HepG2 (cell line): ENCODE data around the gene SERINC5. TPM values are rescaled to one million over a fixed set of nuclear protein-coding genes. Genes with fewer than 3 reads are reported as not detected.

Experiments used
- DDIT3 ChIP-seq: sonication (generic); formaldehyde crosslinking; IDR thresholded peaks from 2 replicates; pipeline ENCODE4 v1.4.0; 2020; ENCODE audit warnings: mild to moderate bottlenecking, missing genetic modification reagents
- GFI1 ChIP-seq: sonication (generic); formaldehyde crosslinking; IDR thresholded peaks from 2 replicates; pipeline ENCODE4 v1.5.0; 2020; ENCODE audit warnings: missing genetic modification reagents, mild to moderate bottlenecking, borderline replicate concordance
- HOXA7 ChIP-seq: sonication (generic); formaldehyde crosslinking; IDR thresholded peaks from 2 replicates; pipeline ENCODE4 v1.8.1; 2022; ENCODE audit warnings: mild to moderate bottlenecking, missing genetic modification reagents, moderate library complexity
- MIER3 ChIP-seq: IDR thresholded peaks from 2 replicates; pipeline ENCODE4 v1.6.1; 2016; ENCODE audit warnings: missing compliant biosample characterization, borderline replicate concordance
- NAIF1 ChIP-seq: sonication (generic); formaldehyde crosslinking; IDR thresholded peaks from 2 replicates; pipeline ENCODE4 v1.5.0; 2020; ENCODE audit warnings: mild to moderate bottlenecking, missing genetic modification reagents, borderline replicate concordance
- NCOA2 ChIP-seq: sonication (generic); formaldehyde crosslinking; IDR thresholded peaks from 2 replicates; pipeline ENCODE4 v1.8.0; 2022; ENCODE audit warnings: inconsistent platforms
- NFYB ChIP-seq: sonication (generic); formaldehyde crosslinking; IDR thresholded peaks from 2 replicates; pipeline ENCODE4 v1.4.0; 2020; ENCODE audit warnings: missing genetic modification reagents
- NPAS2 ChIP-seq: sonication (generic); formaldehyde crosslinking; IDR thresholded peaks from 2 replicates; pipeline ENCODE4 v1.8.0; 2022; ENCODE audit warnings: mild to moderate bottlenecking, missing genetic modification reagents, borderline replicate concordance
- PAXIP1 ChIP-seq: sonication (generic); formaldehyde crosslinking; conservative IDR thresholded peaks from 2 replicates; pipeline ENCODE4 v1.4.0; 2020; ENCODE audit warnings: mild to moderate bottlenecking, missing genetic modification reagents, moderate library complexity
- REPIN1 ChIP-seq: sonication (generic); formaldehyde crosslinking; IDR thresholded peaks from 2 replicates; pipeline ENCODE4 v1.8.0; 2022; ENCODE audit warnings: missing genetic modification reagents, low read depth, mild to moderate bottlenecking, borderline replicate concordance
- RFXANK ChIP-seq: IDR thresholded peaks from 2 replicates; pipeline ENCODE4 v1.6.1; 2016
- RFXAP ChIP-seq: sonication (generic); formaldehyde crosslinking; IDR thresholded peaks from 2 replicates; pipeline ENCODE4 v1.4.0; 2020; ENCODE audit warnings: missing genetic modification reagents, borderline replicate concordance
- RNF219 ChIP-seq: sonication (generic); formaldehyde crosslinking; IDR thresholded peaks from 2 replicates; pipeline ENCODE4 v1.5.0; 2020; ENCODE audit warnings: mild to moderate bottlenecking, missing genetic modification reagents
- SP1 ChIP-seq, 2 experiments: fragments of 450-650 bp in 1 of 2; sonication (generic) in 1 of 2; formaldehyde crosslinking in 1 of 2; IDR thresholded peaks; 2 replicates each; pipeline versions ENCODE4 v1.4.0 to v1.6.1; 2016 to 2020; ENCODE audit warnings: missing genetic modification reagents in 1 of 2
- SP2 ChIP-seq: sonication (generic); formaldehyde crosslinking; IDR thresholded peaks from 2 replicates; pipeline ENCODE4 v1.5.1; 2020; ENCODE audit warnings: mild to moderate bottlenecking, missing genetic modification reagents
- SUZ12 ChIP-seq: fragments of 150-350 bp; IDR thresholded peaks from 2 replicates; pipeline ENCODE4 v1.6.1; 2014; ENCODE audit warnings: low read depth, low read length
- TBX3 ChIP-seq: fragments of 450-650 bp; IDR thresholded peaks from 2 replicates; pipeline ENCODE4 v1.6.1; 2017; ENCODE audit warnings: antibody characterized with exemption, mild to moderate bottlenecking, inconsistent platforms, borderline replicate concordance
- THYN1 ChIP-seq: sonication (generic); formaldehyde crosslinking; IDR thresholded peaks from 2 replicates; pipeline ENCODE4 v1.8.1; 2023; ENCODE audit warnings: low read depth, mild to moderate bottlenecking, moderate library complexity, missing genetic modification reagents, borderline replicate concordance
- TRIM22 ChIP-seq: fragments of 450-650 bp; IDR thresholded peaks from 2 replicates; pipeline ENCODE4 v1.6.1; 2017
- XRCC5 ChIP-seq: fragments of 200-400 bp; formaldehyde crosslinking; optimal IDR thresholded peaks from 2 replicates; pipeline ENCODE3; 2017; ENCODE audit warnings: mild to moderate bottlenecking, low read length
- ZNF3 ChIP-seq: IDR thresholded peaks from 2 replicates; pipeline ENCODE4 v1.7.0; 2017; ENCODE audit warnings: inconsistent platforms
- ZNF354B ChIP-seq: sonication (generic); formaldehyde crosslinking; IDR thresholded peaks from 2 replicates; pipeline ENCODE4 v1.8.0; 2022; ENCODE audit warnings: mild to moderate bottlenecking, missing genetic modification reagents
- ZNF7 ChIP-seq: IDR thresholded peaks from 2 replicates; pipeline ENCODE4 v1.6.1; 2016; ENCODE audit warnings: missing biosample characterization, missing genetic modification reagents
- ZSCAN12 ChIP-seq: sonication (generic); formaldehyde crosslinking; IDR thresholded peaks from 2 replicates; pipeline ENCODE4 v1.9.0; 2021; ENCODE audit warnings: mild to moderate bottlenecking, missing genetic modification reagents
- polyA plus RNA-seq, 8 experiments: library from polyadenylated mRNA; depleted of rRNA in 3 of 8; stranded (reverse) in 7 of 8; unstranded in 1 of 8; fragments of >200 nt; fragmentation: Illumina TruSeq in 4 of 8; extraction: Trizol in 4 of 8; gene quantifications; 2 replicates each; pipeline versions ENCODE4 v1.2.1 to v1.2.3, GENCODE V29; 2011 to 2016; ENCODE audit warnings: low read depth in 4 of 8, missing spikeins in 1 of 8, mixed read lengths in 1 of 8; ENCODE audit not compliant: insufficient read depth in 1 of 8
- total RNA-seq, 5 experiments: library from RNA; depleted of rRNA; stranded (reverse); fragments of >200 nt; fragmentation: Illumina TruSeq; extraction: Trizol; gene quantifications; 2 replicates each; pipeline ENCODE4 v1.2.3, GENCODE V29; 2016; ENCODE audit warnings: low read depth in 1 of 5

The SERINC5 gene
- total and polyA plus RNA-seq, 2 of the 13 experiments (the other 11 are each of a cell fraction or from before 2014, with no cell fraction given): 17.3 to 22.8 TPM

- TF ChIP-seq PAXIP1 (CRISPR knock-in tag) (peak; percentile 94), NFYB (CRISPR knock-in tag) (no peak), RNF219 (CRISPR knock-in tag) (no peak), SUZ12 (no peak), RFXANK (0 out of 2 replicates have a peak, but pooled peaks have one; percentile 26), ZNF354B (no peak), ZNF7 (CRISPR knock-in tag) (peak; percentile 94), NCOA2 (peak; percentile 88), SP1 (IDR thresholded peaks at IDR 0.05) (no peak), SP1 (CRISPR knock-in tag; IDR thresholded peaks at IDR 0.05) (no peak), XRCC5 (no peak), REPIN1 (CRISPR knock-in tag) (peak; percentile 56), HOXA7 (CRISPR knock-in tag) (no peak), TBX3 (peak; percentile 93), TRIM22 (no peak), DDIT3 (CRISPR knock-in tag) (no peak), GFI1 (CRISPR knock-in tag) (peak; percentile 93; the same call in 1 of the 2 replicates), SP2 (CRISPR knock-in tag) (no peak), NAIF1 (CRISPR knock-in tag) (peak; percentile 60; the same call in 1 of the 2 replicates), NPAS2 (CRISPR knock-in tag) (no peak), MIER3 (CRISPR knock-in tag) (no peak), ZSCAN12 (CRISPR knock-in tag) (no peak), RFXAP (CRISPR knock-in tag) (no peak), ZNF3 (CRISPR knock-in tag) (peak; percentile 28; the same call in 1 of the 2 replicates), THYN1 (CRISPR knock-in tag) (no peak)
These were observed 71.4 kb downstream of the SERINC5 start (continued) for GRCh38 chr5:80184235-80185023.
